ENCODE data around the gene GPRC5B.

Gene GPRC5B

GRCh38 chr16:19884611-19885450 lies at the start of gene GPRC5B:
Gene GPRC5B (minus strand): TSS chr16:19884848. CDS start chr16:19872845, 12,003 bp downstream.
- DNase-seq, result peak; percentile 77

GRCh38 chr16:19933740-19934139 lies 49.1 kb upstream of the GPRC5B start:
- no peak for DNase-seq

GRCh38 chr16:19929062-19929511 lies 44.4 kb upstream of the GPRC5B start:
- DNase-seq, result no peak

- DNase-seq, result no peak
Observed at GRCh38 chr16:19928432-19928831, 43.8 kb upstream of the GPRC5B start.

GRCh38 chr16:19926449-19927390 lies 42.1 kb upstream of the GPRC5B start:
- DNase-seq, result no peak

- DNase-seq, result no peak
Observed at GRCh38 chr16:19923396-19923795, 38.7 kb upstream of the GPRC5B start.

GRCh38 chr16:19919142-19919541 lies 34.5 kb upstream of the GPRC5B start:
- DNase-seq, result no peak

GRCh38 chr16:19916064-19916463 lies 31.4 kb upstream of the GPRC5B start:
- no peak for DNase-seq

GRCh38 chr16:19914877-19915276 lies 30.2 kb upstream of the GPRC5B start:
- DNase-seq, result no peak

GRCh38 chr16:19913340-19913645 lies 28.6 kb upstream of the GPRC5B start:
- DNase-seq, result no peak

- DNase-seq, result peak; percentile 17
Observed at GRCh38 chr16:19912455-19913339, 28.0 kb upstream of the GPRC5B start.

- no peak for DNase-seq
Observed at GRCh38 chr16:19911747-19912454, 27.3 kb upstream of the GPRC5B start.

- DNase-seq, result no peak
Observed at GRCh38 chr16:19911204-19911603, 26.6 kb upstream of the GPRC5B start.

GRCh38 chr16:19909750-19910322 lies 25.2 kb upstream of the GPRC5B start:
- DNase-seq, result no peak

GRCh38 chr16:19908921-19909320 lies 24.3 kb upstream of the GPRC5B start:
- no peak for DNase-seq

GRCh38 chr16:19907161-19907992 lies 22.7 kb upstream of the GPRC5B start:
- DNase-seq, result peak; percentile 76

- DNase-seq, result no peak
Observed at GRCh38 chr16:19901164-19901563, 16.5 kb upstream of the GPRC5B start.

- DNase-seq, result no peak
Observed at GRCh38 chr16:19899605-19899955, 14.9 kb upstream of the GPRC5B start.

- peak; percentile 75 for DNase-seq
Observed at GRCh38 chr16:19898924-19899604, 14.4 kb upstream of the GPRC5B start.

GRCh38 chr16:19898166-19898565 lies 13.5 kb upstream of the GPRC5B start:
- DNase-seq, result no peak

All from NCI-H146 (cell line).